ENCODE results near the gene CUL9. TPM values are rescaled to one million over a fixed set of nuclear protein-coding genes. Genes with fewer than 3 reads are reported as not detected.

Gene CUL9
- total RNA-seq, 2 experiments from 2014 or later, result 32.9 to 37.0 TPM

DNA sequence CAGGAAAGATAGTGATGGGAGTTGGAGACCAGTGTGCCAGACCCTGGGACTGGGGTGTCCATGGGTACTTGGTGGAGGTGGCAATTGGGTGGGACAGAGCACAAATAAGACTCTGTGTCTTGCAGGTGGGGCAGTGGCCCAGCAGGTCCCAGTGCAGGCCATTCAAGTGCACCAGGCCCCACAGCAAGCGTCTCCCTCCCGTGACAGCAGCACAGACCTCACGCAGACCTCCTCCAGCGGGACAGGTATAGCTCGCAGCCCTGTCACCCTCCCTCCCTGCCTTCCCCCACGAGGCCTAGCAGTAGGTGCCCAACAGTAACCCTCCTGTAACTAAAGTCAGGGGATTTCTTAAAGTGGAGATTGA is 5.6 kb upstream of the CUL9 start:
- no peaks in the 10 kb centered on the region for H3K9me2 ChIP-seq (ENCODE audit: insufficient read depth, low read length)
- peaks cover 18% of the 10 kb centered on the region; the same call in 1 of the 2 replicates for H3K79me2 ChIP-seq (ENCODE audit: insufficient read depth, low read depth, low read length)
- no peaks in the 10 kb centered on the region for H3K9me3 ChIP-seq (ENCODE audit: low read length)
- CTCF ChIA-PET (ENCODE audit: unreplicated experiment), result no interaction called here
- BruUV-seq (replicated peaks), result no TSS peak
- intact Hi-C loops (cut with micrococcal nuclease; ENCODE audit: unreplicated experiment), result loop anchor here (10.0 kb wide), 1 partner anchor 612 kb away; the partner anchor contains the start of gene UBR2
- TF ChIP-seq CTCF (conservative IDR thresholded peaks at IDR 0.05; ENCODE audit: low read length) (no peak), EZH2phosphoT487 (IDR thresholded peaks at IDR 0.05; ENCODE audit: borderline replicate concordance, low read depth, low read length) (no peak)
- peaks cover 31% of the 10 kb centered on the region for H3K4me1 ChIP-seq (ENCODE audit: insufficient read depth, low read length, poor library complexity, severe bottlenecking)
- H3K4me2 ChIP-seq (ENCODE audit: low read length), result no peak overlapping the region
- peaks cover 46% of the 10 kb centered on the region for H3K36me3 ChIP-seq (ENCODE audit: insufficient read depth, low read length)
- DNase-seq (ENCODE audit: low spot score), result no peak
- no peak overlapping the region for H3K4me3 ChIP-seq (ENCODE audit: low read depth, low read length, poor library complexity, severe bottlenecking)
- no peak overlapping the region for H2AFZ ChIP-seq (ENCODE audit: low read length)
- H3K27ac ChIP-seq (ENCODE audit: low read depth, low read length, poor library complexity, severe bottlenecking), result no peak overlapping the region
- H4K20me1 ChIP-seq (ENCODE audit: insufficient read depth, low read length), result peaks cover 22% of the 10 kb centered on the region
- POLR2A ChIA-PET, result interaction anchor here (0.6 kb wide), 1 partner anchor 419 kb away, joined by 4 read pairs; no protein-coding TSS in a partner anchor

DNA sequence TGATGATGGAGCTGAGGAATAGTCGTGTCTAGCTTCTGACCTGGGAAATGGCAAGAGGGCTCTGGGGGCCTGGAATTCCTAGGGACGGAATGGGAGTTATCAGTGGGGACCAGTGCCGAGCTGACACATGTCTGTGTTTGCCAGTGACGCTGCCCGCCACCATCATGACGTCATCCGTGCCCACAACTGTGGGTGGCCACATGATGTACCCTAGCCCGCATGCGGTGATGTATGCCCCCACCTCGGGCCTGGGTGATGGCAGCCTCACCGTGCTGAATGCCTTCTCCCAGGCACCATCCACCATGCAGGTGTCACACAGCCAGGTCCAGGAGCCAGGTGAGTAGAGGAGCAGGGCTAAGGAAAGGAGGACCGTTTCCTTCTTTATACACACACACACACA is 3.8 kb upstream of the CUL9 start:
- Histone ChIP-seq H3K36me3 (ENCODE audit: insufficient read depth, low read length) (peaks cover 46% of the 10 kb centered on the region), H3K9me2 (ENCODE audit: insufficient read depth, low read length) (no peaks in the 10 kb centered on the region), H3K4me3 (ENCODE audit: low read depth, low read length, poor library complexity, severe bottlenecking) (no peak overlapping the region), H3K9me3 (ENCODE audit: low read length) (no peaks in the 10 kb centered on the region), H4K20me1 (ENCODE audit: insufficient read depth, low read length) (peaks cover 14% of the 10 kb centered on the region; the same call in 1 of the 2 replicates), H3K4me2 (ENCODE audit: low read length) (no peak overlapping the region), H3K79me2 (ENCODE audit: insufficient read depth, low read depth, low read length) (peaks cover 5% of the 10 kb centered on the region; the same call in 1 of the 2 replicates), H2AFZ (ENCODE audit: low read length) (no peak overlapping the region), H3K27ac (ENCODE audit: low read depth, low read length, poor library complexity, severe bottlenecking) (no peak overlapping the region), H3K4me1 (ENCODE audit: insufficient read depth, low read length, poor library complexity, severe bottlenecking) (peaks cover 34% of the 10 kb centered on the region)
- POLR2A ChIA-PET, result interaction anchor here (0.8 kb wide), 1 partner anchor 10 kb away, joined by 3 read pairs; no protein-coding TSS in a partner anchor
- TF ChIP-seq CTCF (conservative IDR thresholded peaks at IDR 0.05; ENCODE audit: low read length) (no peak), EZH2phosphoT487 (IDR thresholded peaks at IDR 0.05; ENCODE audit: borderline replicate concordance, low read depth, low read length) (no peak)
- no peak for DNase-seq (ENCODE audit: low spot score)
- CTCF ChIA-PET (ENCODE audit: unreplicated experiment), result interaction anchor here (0.8 kb wide), 1 partner anchor 51 kb away, joined by 4 read pairs; the partner anchor contains the start of gene DNPH1
- intact Hi-C loops (cut with micrococcal nuclease; ENCODE audit: unreplicated experiment), result loop anchor here (10.0 kb wide), 1 partner anchor 613 kb away; the partner anchor contains the start of gene UBR2
- no TSS peak for BruUV-seq (replicated peaks)
